GM21529 (cell line): ENCODE results near the gene DMPK.

Source experiments
- ATAC-seq: cut with Tn5 transposase; IDR thresholded peaks from one replicate; pipeline ENCODE4 v1.9.1; 2021; ENCODE audit not compliant: unreplicated experiment

Gene DMPK

DNA sequence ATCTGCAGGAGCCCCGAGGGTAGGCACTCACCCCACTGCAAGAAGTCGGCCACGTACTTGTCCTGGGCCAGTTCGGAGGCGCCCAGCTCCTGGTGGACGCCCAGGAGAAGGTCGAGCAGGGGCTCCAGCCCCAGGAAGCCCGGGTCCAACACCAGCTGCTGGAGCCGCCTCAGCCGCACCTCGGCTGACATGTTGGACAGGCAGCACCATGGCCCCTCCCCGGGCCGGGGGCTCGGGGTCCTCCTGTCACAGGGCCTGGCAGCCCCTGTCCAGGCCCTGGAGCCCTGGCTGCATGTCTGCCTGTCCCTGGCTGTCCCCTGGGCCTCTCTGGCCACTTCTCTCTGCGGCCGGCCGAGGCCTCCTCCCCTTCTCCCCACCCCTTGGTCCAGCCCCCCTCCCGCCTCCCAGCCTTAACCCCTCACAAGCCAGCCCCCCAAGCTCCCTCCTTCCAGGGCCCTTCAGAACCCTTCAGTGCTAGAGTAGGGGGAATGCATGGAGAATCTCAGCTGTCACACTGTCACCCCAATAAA is at the start of gene DMPK:
DMPK (minus strand) TSS at position 329 of the 530 bp plus-strand sequence; CDS start at position 191, 138 bp downstream.
- ATAC-seq = no peak

DNA sequence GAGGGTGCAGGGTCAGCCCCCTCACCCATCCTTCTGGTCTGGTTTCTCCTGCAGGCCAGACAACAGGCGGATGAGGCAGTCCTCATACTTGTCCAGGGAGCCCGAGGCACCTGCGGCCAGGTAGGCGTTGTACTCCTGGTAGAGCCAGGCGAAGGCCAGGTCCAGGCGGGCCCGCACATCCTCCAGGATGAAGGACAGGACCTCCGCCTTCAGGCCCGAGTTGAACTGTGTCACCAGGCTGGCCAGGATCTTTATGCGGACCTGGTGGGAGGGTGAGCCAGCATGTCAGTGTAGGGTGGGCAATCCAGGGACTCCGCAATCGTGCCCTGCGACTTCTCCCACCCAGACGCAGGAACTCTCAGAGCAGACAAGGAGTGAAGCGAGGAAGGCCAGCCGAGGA is 46.7 kb upstream of the DMPK start:
- no peak for ATAC-seq

DNA sequence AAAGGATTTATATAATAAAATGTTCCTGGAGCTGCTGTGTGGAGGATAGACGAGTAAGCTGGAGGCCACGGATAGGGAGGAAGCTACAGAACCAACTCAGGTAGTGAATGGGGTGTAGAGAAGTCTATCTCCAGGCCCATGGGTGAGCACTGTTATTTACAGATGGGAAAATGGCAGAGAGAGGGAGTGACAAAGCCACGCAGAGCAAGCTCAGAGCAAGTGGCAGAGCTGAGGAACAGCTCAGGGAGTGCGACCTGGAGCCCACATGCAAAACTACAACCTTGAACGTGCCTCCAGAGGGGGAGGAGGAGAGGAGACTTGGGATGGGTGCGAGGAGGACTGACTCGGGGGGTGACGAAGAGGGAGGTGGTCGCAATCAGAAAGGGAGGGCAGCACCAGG is 46.2 kb upstream of the DMPK start:
- ATAC-seq = no peak

- ATAC-seq = no peak
Measured at GRCh38 chr19:45827459-45828093, 45.3 kb upstream of the DMPK start.

GRCh38 chr19:45826934-45827333 is 44.6 kb upstream of the DMPK start:
- ATAC-seq = no peak

DNA sequence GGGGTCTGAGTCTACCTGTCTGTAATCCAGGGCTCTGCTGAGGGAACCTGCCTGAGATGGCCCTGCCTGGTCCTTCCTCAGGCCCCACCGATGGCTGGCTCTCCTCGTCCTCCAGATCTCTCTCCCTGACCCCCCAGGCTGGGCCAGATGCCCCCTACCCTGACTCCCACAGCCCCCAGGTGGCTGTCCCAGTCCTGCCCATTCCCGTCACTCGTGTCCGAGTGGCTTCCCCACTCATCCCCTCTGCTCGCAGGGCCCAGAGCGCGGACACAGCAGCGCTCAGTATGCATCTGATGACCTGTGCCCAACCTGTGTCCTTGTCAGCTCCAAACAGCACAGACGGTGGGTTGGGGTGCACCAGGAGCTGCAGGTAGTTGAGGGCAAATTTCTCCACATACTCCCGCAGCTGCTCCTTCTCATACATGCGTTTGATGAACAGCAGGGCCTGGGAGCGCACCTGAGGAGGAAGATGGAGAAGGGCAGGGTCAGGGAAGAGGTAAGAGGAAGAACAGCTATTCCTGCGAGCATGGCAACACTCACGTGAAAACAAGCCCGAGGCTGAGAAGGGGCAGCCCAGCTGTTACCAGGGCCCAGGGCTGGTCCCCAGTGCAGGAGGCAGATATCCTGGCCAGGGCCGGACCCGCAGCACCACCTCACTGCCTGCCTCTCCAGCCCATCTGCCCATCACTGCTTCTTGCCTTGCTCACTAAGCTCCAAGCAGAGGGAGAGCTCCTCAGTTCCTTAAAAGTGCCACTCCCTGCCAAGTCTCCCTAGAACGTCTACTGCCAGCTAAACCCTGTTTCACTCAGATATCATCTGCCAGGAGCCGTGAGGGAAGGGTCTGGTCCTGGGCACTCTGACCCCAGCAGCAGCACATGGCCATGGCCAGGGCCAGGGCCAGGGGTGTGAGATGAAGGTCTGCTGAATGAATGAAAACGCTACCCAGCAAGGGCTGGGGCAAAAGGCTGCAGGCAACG is 43.9 kb upstream of the DMPK start:
- ATAC-seq = no peak

- ATAC-seq = no peak
Measured at GRCh38 chr19:45825263-45825605, 42.9 kb upstream of the DMPK start.

- ATAC-seq = no peak
Measured at GRCh38 chr19:45824531-45825262, 42.4 kb upstream of the DMPK start.

DNA sequence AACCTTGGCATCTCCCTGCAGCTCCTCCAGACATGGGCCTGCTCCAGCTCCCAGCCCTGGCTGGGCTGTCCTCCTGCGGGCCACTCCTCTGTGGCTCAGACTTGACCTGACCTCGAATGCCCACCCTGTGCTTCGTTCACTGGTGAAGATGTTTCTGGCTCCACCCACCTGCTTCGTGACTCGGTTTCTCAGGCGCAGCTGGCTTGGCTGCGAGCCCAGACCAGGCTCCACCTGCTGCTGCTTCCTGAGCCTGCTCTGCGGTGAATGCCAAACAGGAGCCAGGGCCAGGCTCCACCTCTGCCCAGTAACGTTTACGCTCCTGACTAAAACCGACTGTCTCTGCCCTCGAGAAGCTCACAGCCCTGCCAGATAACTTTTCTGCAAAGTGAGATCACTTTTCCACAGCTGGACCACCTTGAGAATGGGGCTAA is 41.8 kb upstream of the DMPK start:
- no peak for ATAC-seq

DNA sequence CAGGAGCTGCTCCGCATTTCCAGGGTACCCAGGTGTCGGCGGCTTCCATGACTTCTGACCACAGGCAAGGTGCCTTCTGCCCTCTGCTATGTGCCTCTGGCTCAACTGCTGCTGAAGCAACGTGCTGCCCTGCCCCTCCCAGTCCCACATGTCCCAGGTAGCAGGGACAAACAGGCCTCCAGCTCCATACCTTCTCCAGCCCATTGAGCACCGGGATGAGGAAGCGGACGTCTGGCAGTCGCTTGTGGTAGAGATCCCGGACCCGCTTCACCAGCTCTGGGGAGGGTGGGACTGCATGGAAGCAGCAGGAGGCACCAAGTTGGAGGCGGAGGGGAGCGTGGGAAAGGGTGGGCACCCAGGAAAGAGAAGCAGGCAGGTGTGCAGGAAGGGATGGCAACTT is 40.9 kb upstream of the DMPK start:
- ATAC-seq = no peak

GRCh38 chr19:45822716-45823115 is 40.4 kb upstream of the DMPK start:
- no peak for ATAC-seq

GRCh38 chr19:45821570-45821969 is 39.3 kb upstream of the DMPK start:
- no peak for ATAC-seq

GRCh38 chr19:45821103-45821521 is 38.8 kb upstream of the DMPK start:
- ATAC-seq = no peak

GRCh38 chr19:45820413-45821102 is 38.3 kb upstream of the DMPK start:
- ATAC-seq = no peak

DNA sequence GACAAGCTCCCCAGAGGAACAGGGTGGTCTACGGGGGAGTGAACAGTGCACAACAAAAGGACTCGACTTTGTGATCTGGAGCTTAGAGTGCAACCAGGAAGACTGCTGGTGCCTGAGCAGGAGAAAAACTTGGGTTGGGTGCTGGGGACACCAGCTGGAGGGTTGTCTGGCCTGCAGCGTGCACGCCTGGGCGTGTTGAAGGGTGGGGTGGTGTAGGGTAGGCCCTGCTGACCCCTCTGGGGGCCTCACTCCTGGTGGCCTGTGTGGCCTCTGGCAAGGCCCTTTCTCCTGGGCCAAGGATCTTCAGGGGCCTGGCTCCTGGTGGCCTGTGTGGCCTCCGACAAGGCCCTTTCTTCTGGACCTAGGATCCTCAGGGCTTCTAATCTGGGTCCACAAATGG is 37.5 kb upstream of the DMPK start:
- no peak for ATAC-seq

GRCh38 chr19:45817725-45818301 is 35.5 kb upstream of the DMPK start:
- ATAC-seq = no peak

DNA sequence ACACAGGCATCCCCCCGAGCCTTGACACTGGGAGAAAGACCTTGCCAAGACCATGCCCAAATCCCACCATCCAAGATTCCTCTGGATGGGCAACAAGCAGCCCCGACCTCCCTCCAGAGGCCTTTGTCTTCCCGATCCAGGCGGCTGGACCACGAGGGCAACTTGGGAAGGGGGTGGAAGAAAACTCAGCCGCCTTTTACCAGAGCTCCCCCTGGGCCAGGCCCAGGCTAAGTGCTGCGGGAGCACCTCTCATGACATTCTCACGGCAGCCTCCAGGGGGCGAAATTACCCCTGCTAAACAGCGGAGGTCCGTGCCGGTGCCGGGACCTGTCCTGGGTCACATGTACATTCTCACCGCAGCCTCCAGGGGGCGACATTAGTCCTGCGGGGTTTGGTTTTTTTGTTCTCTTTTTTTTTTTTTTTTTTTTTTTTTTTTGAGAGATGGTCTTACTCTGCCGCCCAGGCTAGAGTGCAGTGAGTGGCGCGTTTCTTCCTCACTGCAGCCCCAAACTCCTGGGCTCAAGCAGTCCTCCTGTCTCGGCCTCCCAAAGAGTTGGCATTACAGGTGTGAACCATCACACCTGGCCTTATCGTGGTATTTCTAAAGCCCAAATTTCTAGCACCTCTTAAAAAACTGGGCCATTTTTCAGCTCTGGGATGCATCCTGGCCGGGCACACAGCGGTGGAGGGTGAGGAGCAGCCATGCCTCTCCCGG is 34.9 kb upstream of the DMPK start:
- ATAC-seq = peak; percentile 89

DNA sequence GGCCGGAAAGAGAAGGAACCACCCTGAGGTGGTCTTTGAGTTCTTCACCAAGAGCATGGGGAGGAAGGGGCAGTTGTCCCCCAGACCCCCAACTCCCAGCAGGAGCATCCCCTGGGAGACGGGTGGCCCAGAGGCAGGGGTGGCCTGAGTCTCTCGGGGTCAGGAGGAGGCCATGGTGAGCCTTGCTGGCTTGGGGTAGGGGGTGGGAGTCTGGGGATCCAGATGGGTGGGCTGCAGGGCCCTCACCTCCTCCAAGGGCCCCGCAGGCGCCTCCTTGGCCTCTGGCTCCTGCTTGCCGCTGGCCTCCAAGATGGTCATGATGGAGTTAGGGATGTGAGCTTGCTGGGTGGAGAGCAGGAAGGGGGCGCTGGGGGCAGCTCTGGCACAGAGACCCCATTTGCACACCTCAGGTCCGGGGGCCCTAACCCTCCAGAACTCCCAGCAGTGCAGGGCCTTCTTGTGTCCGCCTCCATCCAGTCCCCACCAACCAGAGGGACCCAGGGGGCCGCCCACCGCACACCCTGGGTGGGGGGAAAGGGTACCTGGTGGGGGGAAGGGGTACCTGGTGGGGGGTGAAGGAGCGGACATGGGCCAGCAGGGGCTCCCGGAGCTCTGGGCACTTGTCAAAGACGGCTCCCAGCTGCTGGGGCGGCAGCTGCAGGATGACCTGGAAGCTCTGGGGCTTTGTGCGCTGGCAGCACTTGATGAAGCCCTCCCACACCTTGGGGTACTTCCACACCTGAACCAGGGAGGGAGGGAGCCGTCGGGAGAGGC is 34.1 kb upstream of the DMPK start:
- ATAC-seq = no peak
